Caco-2 (cell line): ENCODE data around the gene TIFAB. TPM values are rescaled to one million over a fixed set of nuclear protein-coding genes. Genes with fewer than 3 reads are reported as not detected.

Experiments
- BruUV-seq: library from RNA; stranded (reverse); fragments of 400-500 nt; replicated peaks from 2 replicates; lab custom pipeline; 2021; lab: Mats Ljungman, UMichigan
- CTCF ChIA-PET: fragments of 300-600 bp; sonication (Branson Sonifier 250); formaldehyde crosslinking; loops from one replicate; lab custom pipeline; 2022; ENCODE audit warnings: antibody characterized with exemption; lab: Charles Lee
- POLR2A ChIA-PET: fragments of 300-600 bp; sonication (Branson Sonifier 250); formaldehyde crosslinking; loops from one replicate; lab custom pipeline; 2022; ENCODE audit warnings: antibody characterized with exemption; lab: Charles Lee
- DNase-seq, 2 experiments: peaks; one replicate each; pipeline versions ENCODE4 v3.0.0 to v3.0.0-alpha.2; 2020 to 2022
- H3K27me3 ChIP-seq: replicated peaks from 2 replicates; pipeline ENCODE4 v1.6.0; 2011; ENCODE audit warnings: low read length; ENCODE audit not compliant: control insufficient read depth, insufficient read depth
- H3K36me3 ChIP-seq: 2 replicates; pipeline ENCODE4 v1.5.1; 2011; ENCODE audit warnings: low read length; ENCODE audit not compliant: control insufficient read depth, insufficient read depth
- H3K4me1 ChIP-seq: fragments of 250-450 bp; sonication (Bioruptor Pico); 2 replicates; pipeline ENCODE4 v1.5.1; 2020; ENCODE audit warnings: mild to moderate bottlenecking
- H3K4me3 ChIP-seq: 2 replicates; pipeline ENCODE4 v1.5.1; 2011; ENCODE audit warnings: low read depth, mild to moderate bottlenecking, control low read depth, low read length
- H3K9me3 ChIP-seq: fragments of 250-450 bp; sonication (Bioruptor Pico); 2 replicates; pipeline ENCODE4 v1.5.1; 2020; ENCODE audit warnings: mild to moderate bottlenecking, moderate library complexity
- H3K27ac Mint-ChIP-seq: one replicate; pipeline ENCODE4 v1.8.0; 2022; ENCODE audit warnings: mixed read lengths; ENCODE audit not compliant: unreplicated experiment
- H3K27me3 Mint-ChIP-seq: one replicate; pipeline ENCODE4 v1.8.0; 2022; ENCODE audit warnings: mixed read lengths; ENCODE audit not compliant: insufficient read depth, unreplicated experiment
- H3K36me3 Mint-ChIP-seq: one replicate; pipeline ENCODE4 v1.8.0; 2022; ENCODE audit warnings: mild to moderate bottlenecking, mixed read lengths; ENCODE audit not compliant: insufficient read depth, unreplicated experiment
- H3K4me1 Mint-ChIP-seq: one replicate; pipeline ENCODE4 v1.8.0; 2022; ENCODE audit warnings: low read depth, mixed read lengths; ENCODE audit not compliant: unreplicated experiment
- H3K4me3 Mint-ChIP-seq: one replicate; pipeline ENCODE4 v1.8.0; 2022; ENCODE audit warnings: mild to moderate bottlenecking, moderate library complexity, mixed read lengths; ENCODE audit not compliant: unreplicated experiment
- H3K9me3 Mint-ChIP-seq: one replicate; pipeline ENCODE4 v1.8.0; 2022; ENCODE audit warnings: mixed read lengths; ENCODE audit not compliant: unreplicated experiment
- intact Hi-C: fragments of 100-400 bp; cut with micrococcal nuclease; formaldehyde crosslinking; loops from one replicate; pipeline ENCODE4 v1.10.0; 2022; ENCODE audit not compliant: unreplicated experiment
- total RNA-seq: library from RNA; stranded (reverse); gene quantifications from 2 replicates; pipeline ENCODE4 v1.2.3, GENCODE V29; 2022
- TF ChIP-seq, protein P1 (sequence below), 2 experiments: fragments of 200-600 bp in 1 of 2; IDR thresholded peaks; 1 replicate in 1 of 2; 2 replicates in 1 of 2; pipeline versions ENCODE4 v1.5.1 to v1.8.0; 2011 to 2022; ENCODE audit warnings: antibody characterized with exemption in 1 of 2, control low read depth in 1 of 2, inconsistent platforms in 1 of 2, low read depth in 1 of 2, low read length in 1 of 2, mild to moderate bottlenecking in 1 of 2, moderate library complexity in 1 of 2; ENCODE audit not compliant: insufficient read depth in 1 of 2, severe bottlenecking in 1 of 2, unreplicated experiment in 1 of 2

Gene TIFAB
- total RNA-seq, 1 experiment from 2014 or later: not detected

DNA sequence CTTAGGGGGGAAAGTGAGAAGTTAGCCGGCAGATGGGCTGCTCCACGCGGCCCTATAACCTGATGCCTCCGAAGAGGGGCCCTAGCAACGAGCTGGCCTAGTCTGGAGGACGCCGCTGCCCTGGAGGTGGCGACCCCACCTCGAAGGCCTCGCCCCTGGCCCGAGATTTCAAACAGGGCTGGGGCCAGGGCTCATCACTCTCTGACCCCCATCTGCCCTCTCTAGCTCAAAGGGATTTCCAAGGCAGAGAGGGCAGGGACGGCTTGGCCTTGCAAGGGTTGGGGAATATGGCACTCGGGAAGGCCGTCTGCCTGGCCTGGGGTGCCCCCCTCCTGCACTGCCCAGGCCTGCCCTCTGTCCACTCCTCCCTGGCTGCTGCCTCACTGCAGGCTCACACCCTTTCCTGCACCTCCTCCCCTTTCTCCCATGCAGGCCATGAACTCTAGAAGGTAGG, 25.5 kb upstream of the TIFAB start:
- no peaks in the 10 kb centered on the region for H3K27me3 ChIP-seq
- Mint-ChIP-seq H3K36me3 (no peaks in the 10 kb centered on the region), H3K4me1 (no peaks in the 10 kb centered on the region), H3K9me3 (no peaks in the 10 kb centered on the region), H3K27me3 (peaks cover 2% of the 10 kb centered on the region), H3K4me3 (no peak overlapping the region), H3K27ac (no peak overlapping the region)
- intact Hi-C loops: no loop called here
- no peak overlapping the region for H3K4me3 ChIP-seq
- no TSS peak for BruUV-seq
- ChIA-PET POLR2A (no interaction called here), CTCF (no interaction called here)
- H3K36me3 ChIP-seq: no peaks in the 10 kb centered on the region
- no peaks in the 10 kb centered on the region for H3K9me3 ChIP-seq
- DNase-seq: no peak
- H3K4me1 ChIP-seq: peaks cover 9% of the 10 kb centered on the region; the same call in 1 of the 2 replicates
- TF ChIP-seq, protein P1, sequence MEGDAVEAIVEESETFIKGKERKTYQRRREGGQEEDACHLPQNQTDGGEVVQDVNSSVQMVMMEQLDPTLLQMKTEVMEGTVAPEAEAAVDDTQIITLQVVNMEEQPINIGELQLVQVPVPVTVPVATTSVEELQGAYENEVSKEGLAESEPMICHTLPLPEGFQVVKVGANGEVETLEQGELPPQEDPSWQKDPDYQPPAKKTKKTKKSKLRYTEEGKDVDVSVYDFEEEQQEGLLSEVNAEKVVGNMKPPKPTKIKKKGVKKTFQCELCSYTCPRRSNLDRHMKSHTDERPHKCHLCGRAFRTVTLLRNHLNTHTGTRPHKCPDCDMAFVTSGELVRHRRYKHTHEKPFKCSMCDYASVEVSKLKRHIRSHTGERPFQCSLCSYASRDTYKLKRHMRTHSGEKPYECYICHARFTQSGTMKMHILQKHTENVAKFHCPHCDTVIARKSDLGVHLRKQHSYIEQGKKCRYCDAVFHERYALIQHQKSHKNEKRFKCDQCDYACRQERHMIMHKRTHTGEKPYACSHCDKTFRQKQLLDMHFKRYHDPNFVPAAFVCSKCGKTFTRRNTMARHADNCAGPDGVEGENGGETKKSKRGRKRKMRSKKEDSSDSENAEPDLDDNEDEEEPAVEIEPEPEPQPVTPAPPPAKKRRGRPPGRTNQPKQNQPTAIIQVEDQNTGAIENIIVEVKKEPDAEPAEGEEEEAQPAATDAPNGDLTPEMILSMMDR (IDR thresholded peaks at IDR 0.05; ENCODE audit: insufficient read depth in 1 of 2, low read depth in 1 of 2, low read length in 1 of 2, severe bottlenecking in 1 of 2, unreplicated experiment in 1 of 2): no peak

DNA sequence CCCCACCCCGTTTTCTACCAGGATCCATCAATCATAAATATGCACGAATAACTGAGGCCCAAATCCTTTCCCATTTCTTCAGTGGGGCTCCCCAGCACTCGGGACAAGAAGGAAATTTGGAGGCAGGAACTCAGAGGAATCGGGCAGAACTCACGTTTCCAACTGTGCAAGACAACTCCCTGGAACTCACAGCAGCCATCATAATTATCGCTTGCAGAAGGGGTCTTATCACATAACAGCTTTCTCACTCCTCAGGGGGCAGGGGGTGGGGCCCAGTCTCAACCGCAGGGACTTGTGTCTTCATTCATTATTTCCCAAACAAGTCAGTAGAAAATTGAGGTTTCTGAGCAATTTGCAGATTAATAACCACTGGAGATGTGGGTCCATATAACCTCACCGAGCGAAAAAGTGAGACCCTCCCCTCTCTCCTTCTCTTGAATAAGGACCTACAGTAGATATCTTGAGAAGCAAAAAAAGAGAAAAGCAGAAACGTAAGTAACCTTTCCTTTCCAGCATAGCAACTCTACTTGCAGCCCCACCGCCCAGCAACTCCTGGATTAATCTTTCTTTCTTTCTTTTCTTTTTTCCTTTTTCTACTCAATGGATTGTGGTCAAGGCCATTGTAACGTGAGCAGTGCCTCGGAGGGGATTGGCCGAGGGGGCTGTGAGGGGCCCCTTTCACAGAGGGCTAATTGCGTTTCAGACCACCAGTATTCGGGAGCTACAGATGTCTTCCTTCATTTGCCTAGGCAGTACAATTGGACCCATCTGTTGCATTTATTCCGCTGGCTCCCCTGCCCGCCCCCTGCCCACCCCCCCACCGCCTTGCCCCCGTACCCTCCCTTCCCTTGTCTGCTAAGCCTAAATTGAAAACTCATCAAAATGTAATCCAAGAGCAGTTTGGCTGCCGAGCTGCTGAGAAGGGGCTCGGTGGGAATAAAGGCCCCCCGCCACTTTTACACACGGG, 24.7 kb upstream of the TIFAB start:
- Mint-ChIP-seq H3K4me3 (no peak overlapping the region), H3K4me1 (no peaks in the 10 kb centered on the region), H3K27me3 (peaks cover 2% of the 10 kb centered on the region), H3K27ac (no peak overlapping the region), H3K36me3 (no peaks in the 10 kb centered on the region), H3K9me3 (no peaks in the 10 kb centered on the region)
- H3K36me3 ChIP-seq: no peaks in the 10 kb centered on the region
- CTCF ChIA-PET: no interaction called here
- no peak overlapping the region for H3K4me3 ChIP-seq
- peaks cover 9% of the 10 kb centered on the region; the same call in 1 of the 2 replicates for H3K4me1 ChIP-seq
- H3K9me3 ChIP-seq: no peaks in the 10 kb centered on the region
- POLR2A ChIA-PET: no interaction called here
- TF ChIP-seq, protein P1 (IDR thresholded peaks at IDR 0.05; ENCODE audit: insufficient read depth in 1 of 2, low read depth in 1 of 2, low read length in 1 of 2, severe bottlenecking in 1 of 2, unreplicated experiment in 1 of 2): no peak
- intact Hi-C loops: no loop called here
- no TSS peak for BruUV-seq
- no peaks in the 10 kb centered on the region for H3K27me3 ChIP-seq
- peak in 1 of 2 experiments; percentile 12 for DNase-seq

DNA sequence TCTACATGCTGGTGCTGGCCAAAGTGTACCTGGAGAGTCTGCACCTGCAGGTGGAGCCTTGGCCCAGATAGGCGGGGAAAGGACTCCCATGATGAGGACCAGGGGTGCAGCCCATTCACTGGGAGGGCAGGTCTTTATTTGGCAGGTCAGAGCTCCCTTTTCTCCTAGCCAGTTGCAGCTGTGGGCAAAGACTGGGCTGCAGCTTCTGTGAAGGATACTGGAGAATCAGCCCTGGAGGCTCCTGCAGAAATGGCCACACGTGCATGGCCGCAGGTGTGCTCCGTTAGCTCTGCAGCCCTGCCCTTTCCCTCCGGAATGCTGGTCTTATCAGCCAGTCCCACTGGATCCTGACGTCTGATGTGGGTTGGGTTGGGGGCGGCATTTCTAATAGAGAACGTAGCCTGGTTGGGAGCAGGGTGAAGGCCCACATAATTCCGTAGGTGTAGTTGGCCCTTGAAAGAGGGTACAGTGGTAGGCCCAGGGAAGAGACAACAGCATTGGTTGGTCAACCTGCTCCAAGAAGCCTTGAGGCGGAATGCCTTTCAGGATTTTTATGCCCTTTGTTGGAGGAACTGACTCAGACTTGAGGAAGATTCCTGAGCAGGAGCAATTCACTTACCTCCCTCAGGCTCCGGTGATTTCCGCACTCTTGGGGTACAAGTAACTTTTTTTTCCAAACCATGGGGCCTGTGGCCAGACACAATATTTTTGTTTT, 22.0 kb upstream of the TIFAB start:
- CTCF ChIA-PET: no interaction called here
- peak in 1 of 2 experiments; percentile 49 for DNase-seq
- no peak overlapping the region for H3K27ac Mint-ChIP-seq

More for the DNA sequence above, 22.0 kb upstream of the TIFAB start:
- no TSS peak for BruUV-seq
- no peaks in the 10 kb centered on the region for H3K9me3 Mint-ChIP-seq
- POLR2A ChIA-PET: interaction anchor here (0.6 kb wide), 1 partner anchor 434 kb away, joined by 3 read pairs; no protein-coding TSS in a partner anchor
- H3K4me1 Mint-ChIP-seq: no peaks in the 10 kb centered on the region
- intact Hi-C loops: no loop called here
- H3K4me3 Mint-ChIP-seq: no peak overlapping the region
- Histone ChIP-seq H3K27me3 (no peaks in the 10 kb centered on the region), H3K36me3 (no peaks in the 10 kb centered on the region), H3K9me3 (no peaks in the 10 kb centered on the region), H3K4me3 (no peak overlapping the region), H3K4me1 (peaks cover 9% of the 10 kb centered on the region; the same call in 1 of the 2 replicates)
- H3K27me3 Mint-ChIP-seq: peaks cover 8% of the 10 kb centered on the region
- H3K36me3 Mint-ChIP-seq: no peaks in the 10 kb centered on the region
- TF ChIP-seq, protein P1 (IDR thresholded peaks at IDR 0.05; ENCODE audit: insufficient read depth in 1 of 2, low read depth in 1 of 2, low read length in 1 of 2, severe bottlenecking in 1 of 2, unreplicated experiment in 1 of 2): no peak
